RWPE2 (cell line): ENCODE results near the gene UBASH3B.

Experiments used
- ATAC-seq: fragments of 200-7000 bp; cut with Tn5 transposase; 3 replicates; pipeline ENCODE4 v1.9.1; 2021; ENCODE audit warnings: low read depth
- DNase-seq: peaks from one replicate; pipeline ENCODE4 v3.0.0-alpha.2; 2020; ENCODE audit warnings: low spot score
- H3K27ac ChIP-seq: fragments of 450-650 bp; 2 replicates; pipeline ENCODE4 v1.5.1; 2017; ENCODE audit warnings: mild to moderate bottlenecking; ENCODE audit not compliant: poor library complexity, severe bottlenecking
- H3K27me3 ChIP-seq: fragments of 250-450 bp; sonication (Bioruptor Pico); 2 replicates; pipeline ENCODE4 v1.5.1; 2021; ENCODE audit warnings: mild to moderate bottlenecking, moderate library complexity; ENCODE audit not compliant: insufficient read depth, poor library complexity, severe bottlenecking
- H3K36me3 ChIP-seq: fragments of 250-450 bp; sonication (Bioruptor Pico); 2 replicates; pipeline ENCODE4 v1.5.1; 2020; ENCODE audit warnings: low read depth, mild to moderate bottlenecking, moderate library complexity
- H3K4me1 ChIP-seq: fragments of 250-450 bp; sonication (Bioruptor Pico); 2 replicates; pipeline ENCODE4 v1.5.1; 2021; ENCODE audit warnings: mild to moderate bottlenecking, moderate library complexity; ENCODE audit not compliant: insufficient read depth, poor library complexity, severe bottlenecking
- H3K4me3 ChIP-seq: fragments of 250-450 bp; sonication (Bioruptor Pico); 2 replicates; pipeline ENCODE4 v1.5.1; 2021; ENCODE audit warnings: mild to moderate bottlenecking, moderate library complexity; ENCODE audit not compliant: severe bottlenecking
- H3K9me3 ChIP-seq: fragments of 250-450 bp; sonication (Bioruptor Pico); 2 replicates; pipeline ENCODE4 v1.5.1; 2021; ENCODE audit warnings: mild to moderate bottlenecking, moderate library complexity; ENCODE audit not compliant: severe bottlenecking
- TF ChIP-seq, protein P1 (sequence below): fragments of 450-650 bp; IDR thresholded peaks from one replicate; pipeline ENCODE4 v1.5.1; 2017; ENCODE audit warnings: mild to moderate bottlenecking, moderate library complexity; ENCODE audit not compliant: poor library complexity, severe bottlenecking

UBASH3B gene

DNA sequence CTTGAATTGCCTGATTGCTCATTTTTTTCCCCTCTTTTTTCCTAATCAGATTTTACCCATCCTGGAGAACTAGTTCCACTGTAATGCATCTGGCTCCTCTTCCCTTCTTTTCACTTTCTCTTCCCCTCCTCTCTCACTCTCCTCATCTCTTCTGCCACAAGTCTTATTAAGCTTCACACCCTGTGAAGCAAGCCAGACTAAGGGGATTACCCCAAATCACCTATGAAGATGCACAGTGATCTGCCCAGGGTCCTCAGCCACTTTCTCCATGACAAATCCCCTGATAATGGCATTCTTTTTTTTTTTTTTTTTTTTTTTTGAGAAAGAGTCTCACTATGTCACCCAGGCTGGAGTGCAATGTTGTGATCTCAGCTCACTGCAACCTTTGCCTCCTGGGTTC lies 11.2 kb downstream of the UBASH3B start:
- TF ChIP-seq, protein P1, sequence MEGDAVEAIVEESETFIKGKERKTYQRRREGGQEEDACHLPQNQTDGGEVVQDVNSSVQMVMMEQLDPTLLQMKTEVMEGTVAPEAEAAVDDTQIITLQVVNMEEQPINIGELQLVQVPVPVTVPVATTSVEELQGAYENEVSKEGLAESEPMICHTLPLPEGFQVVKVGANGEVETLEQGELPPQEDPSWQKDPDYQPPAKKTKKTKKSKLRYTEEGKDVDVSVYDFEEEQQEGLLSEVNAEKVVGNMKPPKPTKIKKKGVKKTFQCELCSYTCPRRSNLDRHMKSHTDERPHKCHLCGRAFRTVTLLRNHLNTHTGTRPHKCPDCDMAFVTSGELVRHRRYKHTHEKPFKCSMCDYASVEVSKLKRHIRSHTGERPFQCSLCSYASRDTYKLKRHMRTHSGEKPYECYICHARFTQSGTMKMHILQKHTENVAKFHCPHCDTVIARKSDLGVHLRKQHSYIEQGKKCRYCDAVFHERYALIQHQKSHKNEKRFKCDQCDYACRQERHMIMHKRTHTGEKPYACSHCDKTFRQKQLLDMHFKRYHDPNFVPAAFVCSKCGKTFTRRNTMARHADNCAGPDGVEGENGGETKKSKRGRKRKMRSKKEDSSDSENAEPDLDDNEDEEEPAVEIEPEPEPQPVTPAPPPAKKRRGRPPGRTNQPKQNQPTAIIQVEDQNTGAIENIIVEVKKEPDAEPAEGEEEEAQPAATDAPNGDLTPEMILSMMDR = no peak
- Histone ChIP-seq H3K27me3 (no peaks in the 10 kb centered on the region), H3K36me3 (peaks cover 6% of the 10 kb centered on the region), H3K27ac (no peak overlapping the region), H3K9me3 (no peaks in the 10 kb centered on the region), H3K4me3 (no peak overlapping the region), H3K4me1 (peaks cover 8% of the 10 kb centered on the region)
- ATAC-seq = no peak
- no peak for DNase-seq

DNA sequence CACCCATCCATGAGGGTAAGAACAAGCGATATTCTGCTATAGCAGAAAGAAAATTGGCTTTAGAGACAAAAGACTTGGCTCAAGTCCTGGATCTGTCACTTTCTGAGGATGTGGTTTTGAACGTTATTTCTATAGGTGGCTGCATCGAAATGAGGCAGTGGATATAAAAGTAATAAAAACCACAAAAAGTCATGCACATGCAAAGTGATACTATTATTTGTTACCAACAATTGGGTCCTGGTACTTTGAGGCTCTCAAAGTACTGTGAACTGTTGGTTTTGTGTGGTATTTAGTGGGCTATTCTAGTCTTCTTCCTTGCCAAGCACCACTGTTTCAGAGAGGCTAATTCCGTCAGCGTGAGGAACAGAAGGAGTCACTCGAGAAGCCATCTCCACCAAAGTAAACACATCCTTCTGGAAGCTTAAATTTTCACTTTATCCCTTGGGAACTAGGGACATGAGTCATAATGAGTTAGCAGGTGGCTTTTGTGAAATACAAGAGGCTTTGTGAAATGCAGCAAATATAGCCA lies 13.1 kb downstream of the UBASH3B start:
- no peak for DNase-seq
- Histone ChIP-seq H3K4me1 (peaks cover 10% of the 10 kb centered on the region), H3K4me3 (no peak overlapping the region), H3K9me3 (no peaks in the 10 kb centered on the region), H3K36me3 (peaks cover 3% of the 10 kb centered on the region), H3K27ac (no peak overlapping the region), H3K27me3 (no peaks in the 10 kb centered on the region)
- ATAC-seq = no peak; the same call in 2 of the 3 replicates
- TF ChIP-seq, protein P1 = no peak

DNA sequence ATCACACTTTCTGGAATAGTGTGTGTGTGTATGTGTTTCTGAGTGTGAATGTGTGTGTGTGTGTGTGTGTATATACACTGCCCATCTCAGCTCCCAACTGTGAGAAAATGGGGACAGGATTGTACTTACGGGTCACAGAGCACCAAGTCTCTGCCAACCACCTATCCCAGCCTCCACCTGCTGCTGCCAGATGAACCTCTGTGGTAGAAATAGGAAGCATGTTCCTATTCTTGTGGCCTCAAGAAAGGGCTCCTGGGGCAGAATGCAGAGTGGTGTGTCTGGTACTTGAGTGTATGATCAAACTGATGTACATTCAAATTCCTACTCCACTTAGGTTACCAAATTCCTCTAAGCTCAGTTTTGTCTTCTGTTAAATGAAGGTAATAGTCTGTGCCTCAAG lies 14.6 kb downstream of the UBASH3B start:
- TF ChIP-seq, protein P1 = no peak
- peaks cover 3% of the 10 kb centered on the region; the same call in 1 of the 2 replicates for H3K36me3 ChIP-seq
- H3K27ac ChIP-seq = no peak overlapping the region
- peaks cover 14% of the 10 kb centered on the region for H3K4me1 ChIP-seq
- DNase-seq = no peak
- ATAC-seq = no peak
- H3K27me3 ChIP-seq = no peaks in the 10 kb centered on the region
- no peaks in the 10 kb centered on the region for H3K9me3 ChIP-seq
- H3K4me3 ChIP-seq = no peak overlapping the region

DNA sequence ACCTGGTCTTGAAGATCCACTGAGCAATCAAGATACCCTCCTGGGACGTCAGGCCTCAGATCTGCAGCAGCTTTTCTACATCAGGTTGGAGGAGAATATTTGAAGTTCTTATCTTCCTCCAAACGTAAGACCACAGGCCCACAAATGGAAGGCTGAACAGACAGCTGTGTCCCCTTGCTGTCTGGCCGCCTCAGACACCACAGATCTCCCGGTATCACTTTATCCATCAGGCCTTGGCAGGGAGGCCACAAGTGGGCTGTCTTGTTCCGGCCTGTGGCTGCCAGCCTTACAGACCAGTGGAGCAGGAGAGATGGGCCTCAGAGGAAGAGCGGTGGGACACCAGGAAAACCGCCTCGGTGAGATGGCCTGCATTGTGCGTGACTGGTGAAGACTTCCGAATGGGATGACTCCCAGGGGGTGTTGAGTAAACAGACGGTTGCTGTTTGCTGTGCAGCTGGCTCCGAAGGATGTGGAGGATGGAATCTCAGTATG lies 15.9 kb downstream of the UBASH3B start:
- no peak overlapping the region for H3K27ac ChIP-seq
- H3K4me3 ChIP-seq = no peak overlapping the region
- no peak for ATAC-seq
- TF ChIP-seq, protein P1 = no peak
- H3K9me3 ChIP-seq = no peaks in the 10 kb centered on the region
- DNase-seq = no peak
- H3K4me1 ChIP-seq = peaks cover 15% of the 10 kb centered on the region
- H3K36me3 ChIP-seq = peaks cover 3% of the 10 kb centered on the region; the same call in 1 of the 2 replicates
- no peaks in the 10 kb centered on the region for H3K27me3 ChIP-seq

DNA sequence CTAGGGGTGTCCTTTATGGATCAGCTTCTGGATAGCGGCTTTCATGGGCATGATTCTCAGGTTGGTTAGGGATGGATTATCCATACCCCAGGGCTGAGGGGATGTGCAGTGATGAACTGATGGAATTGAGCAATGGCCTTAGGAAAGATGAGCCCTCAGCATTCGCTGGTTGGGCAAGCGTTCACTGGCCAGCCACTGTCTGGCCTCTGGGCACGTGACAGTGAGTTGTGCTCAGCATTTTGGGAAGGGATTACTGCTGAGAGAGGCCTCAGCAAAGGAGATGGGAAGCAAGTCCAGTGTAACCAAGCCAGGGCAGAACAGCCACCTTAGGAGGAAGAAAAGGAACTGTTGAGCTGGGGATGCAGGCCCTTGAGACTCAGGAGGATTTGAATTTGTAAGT lies 17.4 kb downstream of the UBASH3B start:
- no peaks in the 10 kb centered on the region for H3K9me3 ChIP-seq
- peaks cover 3% of the 10 kb centered on the region; the same call in 1 of the 2 replicates for H3K36me3 ChIP-seq
- no peaks in the 10 kb centered on the region for H3K27me3 ChIP-seq
- H3K27ac ChIP-seq = no peak overlapping the region
- no peak for DNase-seq
- no peak for ATAC-seq
- H3K4me1 ChIP-seq = peaks cover 23% of the 10 kb centered on the region
- TF ChIP-seq, protein P1 = no peak
- H3K4me3 ChIP-seq = no peak overlapping the region
